Nephron progenitor cell (in vitro differentiated cells): Measurements from ENCODE around the gene AMIGO3.

Experiments
- DNase-seq: peaks from one replicate; pipeline ENCODE4 v3.0.0; 2021
- H3K27ac Mint-ChIP-seq: 2 replicates; pipeline ENCODE4 v1.8.0; 2021; ENCODE audit warnings: mild to moderate bottlenecking, moderate library complexity, mixed read lengths
- H3K27me3 Mint-ChIP-seq: 2 replicates; pipeline ENCODE4 v1.8.0; 2021; ENCODE audit warnings: mild to moderate bottlenecking, low read depth, mixed read lengths; ENCODE audit not compliant: poor library complexity
- H3K36me3 Mint-ChIP-seq: 2 replicates; pipeline ENCODE4 v1.8.0; 2021; ENCODE audit warnings: low read depth, mixed read lengths
- H3K4me1 Mint-ChIP-seq: 2 replicates; pipeline ENCODE4 v1.8.0; 2021; ENCODE audit warnings: mixed read lengths
- H3K4me3 Mint-ChIP-seq: 2 replicates; pipeline ENCODE4 v1.8.0; 2021; ENCODE audit warnings: mild to moderate bottlenecking, moderate library complexity, mixed read lengths
- H3K9me3 Mint-ChIP-seq: 2 replicates; pipeline ENCODE4 v1.8.0; 2021; ENCODE audit warnings: mild to moderate bottlenecking, moderate library complexity, mixed read lengths
- CTCF ChIP-seq: fragments of 200-600 bp; sonication (generic); IDR thresholded peaks from 2 replicates; pipeline ENCODE4 v1.5.0; 2021; ENCODE audit warnings: antibody characterized with exemption

The AMIGO3 gene

DNA sequence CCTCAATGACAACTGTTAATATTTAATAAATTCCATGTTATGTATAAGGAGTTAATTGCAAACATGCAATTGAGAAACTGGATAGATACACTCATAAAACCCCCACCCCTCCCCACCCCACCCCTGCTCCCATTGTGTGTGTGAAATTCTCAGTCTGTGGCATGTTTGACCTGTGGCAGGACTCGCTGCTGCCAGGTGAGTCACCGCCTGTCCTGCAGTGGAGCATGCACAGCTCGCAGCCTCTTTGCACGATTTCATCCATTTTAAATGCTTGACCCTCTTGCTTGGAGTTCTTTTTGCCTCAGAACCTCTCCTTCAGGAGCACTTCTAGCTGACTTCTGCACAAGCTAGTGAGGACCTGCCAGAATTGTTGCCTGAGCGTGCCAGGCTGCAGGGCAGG lies 50.6 kb downstream of the AMIGO3 start:
- TF ChIP-seq CTCF: no peak
- peaks cover 65% of the 10 kb centered on the region for H3K4me1 Mint-ChIP-seq
- peaks cover 8% of the 10 kb centered on the region for H3K27me3 Mint-ChIP-seq
- no peaks in the 10 kb centered on the region for H3K36me3 Mint-ChIP-seq
- no peaks in the 10 kb centered on the region for H3K9me3 Mint-ChIP-seq
- H3K27ac Mint-ChIP-seq: no peak overlapping the region
- no peak overlapping the region for H3K4me3 Mint-ChIP-seq
- DNase-seq: no peak

GRCh38 chr3:49668414-49668797 lies 51.1 kb downstream of the AMIGO3 start:
- Mint-ChIP-seq H3K27ac (peak overlapping the region; percentile 1), H3K4me1 (peaks cover 60% of the 10 kb centered on the region), H3K4me3 (no peak overlapping the region), H3K9me3 (no peaks in the 10 kb centered on the region), H3K27me3 (peaks cover 8% of the 10 kb centered on the region), H3K36me3 (no peaks in the 10 kb centered on the region)
- no peak for DNase-seq
- no peak for TF ChIP-seq CTCF

DNA sequence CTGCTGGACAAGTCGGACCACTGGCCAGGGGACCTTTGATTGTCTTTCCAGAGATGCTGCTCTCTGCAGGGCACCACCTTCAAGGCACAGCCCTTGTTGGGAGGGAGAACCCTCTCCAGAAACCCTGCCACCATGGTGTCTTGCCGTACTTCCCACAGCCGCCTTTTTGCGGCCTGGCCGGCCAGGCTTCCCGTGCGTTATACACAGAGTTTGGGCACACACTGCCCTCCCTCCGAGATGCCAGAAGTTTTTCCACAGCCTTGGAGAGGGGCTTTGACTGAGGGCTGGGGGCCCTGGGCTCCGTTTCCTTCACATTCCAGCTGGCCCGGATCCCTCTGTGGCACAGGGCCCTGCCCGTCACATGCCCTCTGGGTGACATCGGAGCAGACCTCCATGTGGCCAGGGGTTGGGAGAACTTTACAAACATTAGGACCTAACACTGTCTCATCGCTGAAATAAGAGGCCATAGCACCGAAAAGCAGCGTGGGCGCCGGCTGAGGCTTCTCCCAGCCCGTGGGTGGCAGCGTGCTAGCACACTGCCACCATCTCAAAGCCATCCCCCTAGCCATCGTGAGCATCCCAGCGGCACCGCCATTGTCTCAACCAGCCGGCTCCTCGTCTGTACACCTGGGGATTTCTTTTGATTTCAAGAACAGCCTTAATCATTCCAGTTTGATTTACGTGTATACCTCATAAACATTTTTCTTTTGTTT lies 51.6 kb downstream of the AMIGO3 start:
- DNase-seq: no peak
- TF ChIP-seq CTCF: no peak
- Mint-ChIP-seq H3K9me3 (no peaks in the 10 kb centered on the region), H3K4me1 (peaks cover 56% of the 10 kb centered on the region), H3K4me3 (no peak overlapping the region), H3K27me3 (peaks cover 8% of the 10 kb centered on the region), H3K27ac (peak overlapping the region; percentile 1), H3K36me3 (no peaks in the 10 kb centered on the region)
